Pulmonary artery endothelial cell (primary cell): Measurements from ENCODE around the gene FBXO2. TPM values are rescaled to one million over a fixed set of nuclear protein-coding genes. Genes with fewer than 3 reads are reported as not detected.
"Not testable (repeated sequence)": the region's sequence is repeated elsewhere in the genome, so short reads cannot be mapped to it uniquely, and the experiment has no call there.

Source experiments
- DNase-seq: peaks from one replicate; pipeline ENCODE4 v3.0.0-alpha.2; 2011; ENCODE audit warnings: low read depth, low spot score
- total RNA-seq: library from RNA; depleted of rRNA; stranded (reverse); fragments of >200 nt; gene quantifications from 2 replicates; pipeline ENCODE4 v1.2.3, GENCODE V29; 2014

The FBXO2 gene
- total RNA-seq, 1 donor from 2014 or later = 1.1 TPM

- no peak for DNase-seq
Observed at GRCh38 chr1:11653101-11653860, 948 bp downstream of the FBXO2 start.

GRCh38 chr1:11652203-11652780 lies 1.9 kb downstream of the FBXO2 start:
- no peak for DNase-seq

GRCh38 chr1:11651017-11651416 lies 3.2 kb downstream of the FBXO2 start:
- no peak for DNase-seq

GRCh38 chr1:11650331-11650991 lies 3.8 kb downstream of the FBXO2 start:
- DNase-seq = peak; percentile 53

GRCh38 chr1:11649624-11650330 lies 4.5 kb downstream of the FBXO2 start:
- DNase-seq = no peak

- DNase-seq = no peak
Observed at GRCh38 chr1:11649237-11649623, 5.0 kb downstream of the FBXO2 start.

- no peak for DNase-seq
Observed at GRCh38 chr1:11648732-11649158, 5.5 kb downstream of the FBXO2 start.

GRCh38 chr1:11648039-11648438 lies 6.2 kb downstream of the FBXO2 start:
- no peak for DNase-seq

- DNase-seq = no peak
Observed at GRCh38 chr1:11647333-11647732, 6.9 kb downstream of the FBXO2 start.

- DNase-seq = no peak
Observed at GRCh38 chr1:11646317-11646716, 7.9 kb downstream of the FBXO2 start.

GRCh38 chr1:11645670-11646265 lies 8.5 kb downstream of the FBXO2 start:
- peak; percentile 40 for DNase-seq

- no peak for DNase-seq
Observed at GRCh38 chr1:11645270-11645669, 9.0 kb downstream of the FBXO2 start.

GRCh38 chr1:11643782-11644181 lies 10.4 kb downstream of the FBXO2 start:
- no peak for DNase-seq

GRCh38 chr1:11642418-11643017 lies 11.7 kb downstream of the FBXO2 start:
- DNase-seq = not testable (repeated sequence)

- no peak for DNase-seq
Observed at GRCh38 chr1:11641776-11642305, 12.4 kb downstream of the FBXO2 start.

- no peak for DNase-seq
Observed at GRCh38 chr1:11640944-11641343, 13.3 kb downstream of the FBXO2 start.

- no peak for DNase-seq
Observed at GRCh38 chr1:11640101-11640500, 14.1 kb downstream of the FBXO2 start.

GRCh38 chr1:11639372-11639771 lies 14.9 kb downstream of the FBXO2 start:
- DNase-seq = no peak

GRCh38 chr1:11638121-11638520 lies 16.1 kb downstream of the FBXO2 start:
- no peak for DNase-seq

GRCh38 chr1:11634365-11635192 lies 19.6 kb downstream of the FBXO2 start:
- DNase-seq = no peak
